Ovary (tissue), 3 donors: ENCODE measurements around the gene STARD9.

Experiments
- EP300 ChIP-seq: sonication (generic); formaldehyde crosslinking; IDR thresholded peaks from one replicate; pipeline ENCODE4 v1.6.1; 2017; ENCODE audit warnings: antibody characterized with exemption
- POLR2A ChIP-seq: fragments of 450-650 bp; IDR thresholded peaks from one replicate; pipeline ENCODE4 v1.6.1; 2017; ENCODE audit warnings: antibody characterized with exemption, mild to moderate bottlenecking, moderate library complexity
- TF ChIP-seq, protein P1 (sequence below), 3 donors: fragments of 450-650 bp in 2 of 3; fragments of 200-600 bp in 1 of 3; IDR thresholded peaks; one replicate each; pipeline versions ENCODE4 v1.5.1 to v1.8.0; 2016 to 2022; ENCODE audit warnings: antibody characterized with exemption in 3 of 3, mild to moderate bottlenecking in 1 of 3
- donor health status: DM: no; HTN: no; CAD: no.

DNA sequence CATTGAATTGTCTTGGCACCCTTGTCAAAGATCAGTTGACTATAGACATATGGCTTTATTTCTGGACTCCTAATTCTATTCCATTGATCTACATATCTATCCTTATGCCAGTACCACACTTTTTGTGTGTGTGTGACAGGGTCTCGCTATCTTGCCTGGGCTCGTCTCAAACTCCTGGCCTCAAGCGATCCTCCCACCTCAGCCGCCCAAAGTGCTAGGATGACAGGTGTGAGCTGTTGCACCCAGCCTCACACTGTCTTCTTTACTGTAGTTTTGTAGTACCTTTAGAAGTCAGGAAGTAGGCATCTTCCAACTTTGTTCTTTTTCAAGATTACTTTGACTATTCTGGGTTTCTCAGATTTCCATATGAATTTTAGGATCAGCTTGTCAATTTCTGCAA is 137.2 kb downstream of the STARD9 start:
- TF ChIP-seq, protein P1, sequence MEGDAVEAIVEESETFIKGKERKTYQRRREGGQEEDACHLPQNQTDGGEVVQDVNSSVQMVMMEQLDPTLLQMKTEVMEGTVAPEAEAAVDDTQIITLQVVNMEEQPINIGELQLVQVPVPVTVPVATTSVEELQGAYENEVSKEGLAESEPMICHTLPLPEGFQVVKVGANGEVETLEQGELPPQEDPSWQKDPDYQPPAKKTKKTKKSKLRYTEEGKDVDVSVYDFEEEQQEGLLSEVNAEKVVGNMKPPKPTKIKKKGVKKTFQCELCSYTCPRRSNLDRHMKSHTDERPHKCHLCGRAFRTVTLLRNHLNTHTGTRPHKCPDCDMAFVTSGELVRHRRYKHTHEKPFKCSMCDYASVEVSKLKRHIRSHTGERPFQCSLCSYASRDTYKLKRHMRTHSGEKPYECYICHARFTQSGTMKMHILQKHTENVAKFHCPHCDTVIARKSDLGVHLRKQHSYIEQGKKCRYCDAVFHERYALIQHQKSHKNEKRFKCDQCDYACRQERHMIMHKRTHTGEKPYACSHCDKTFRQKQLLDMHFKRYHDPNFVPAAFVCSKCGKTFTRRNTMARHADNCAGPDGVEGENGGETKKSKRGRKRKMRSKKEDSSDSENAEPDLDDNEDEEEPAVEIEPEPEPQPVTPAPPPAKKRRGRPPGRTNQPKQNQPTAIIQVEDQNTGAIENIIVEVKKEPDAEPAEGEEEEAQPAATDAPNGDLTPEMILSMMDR (IDR thresholded peaks at IDR 0.05): no peak
- no peak for TF ChIP-seq POLR2A
- no peak for TF ChIP-seq EP300
